ENCODE data around the gene GPLD1.

GPLD1 gene

GRCh38 chr6:24497254-24497970 lies 8.0 kb upstream of the GPLD1 start:
- no peak for ATAC-seq

DNA sequence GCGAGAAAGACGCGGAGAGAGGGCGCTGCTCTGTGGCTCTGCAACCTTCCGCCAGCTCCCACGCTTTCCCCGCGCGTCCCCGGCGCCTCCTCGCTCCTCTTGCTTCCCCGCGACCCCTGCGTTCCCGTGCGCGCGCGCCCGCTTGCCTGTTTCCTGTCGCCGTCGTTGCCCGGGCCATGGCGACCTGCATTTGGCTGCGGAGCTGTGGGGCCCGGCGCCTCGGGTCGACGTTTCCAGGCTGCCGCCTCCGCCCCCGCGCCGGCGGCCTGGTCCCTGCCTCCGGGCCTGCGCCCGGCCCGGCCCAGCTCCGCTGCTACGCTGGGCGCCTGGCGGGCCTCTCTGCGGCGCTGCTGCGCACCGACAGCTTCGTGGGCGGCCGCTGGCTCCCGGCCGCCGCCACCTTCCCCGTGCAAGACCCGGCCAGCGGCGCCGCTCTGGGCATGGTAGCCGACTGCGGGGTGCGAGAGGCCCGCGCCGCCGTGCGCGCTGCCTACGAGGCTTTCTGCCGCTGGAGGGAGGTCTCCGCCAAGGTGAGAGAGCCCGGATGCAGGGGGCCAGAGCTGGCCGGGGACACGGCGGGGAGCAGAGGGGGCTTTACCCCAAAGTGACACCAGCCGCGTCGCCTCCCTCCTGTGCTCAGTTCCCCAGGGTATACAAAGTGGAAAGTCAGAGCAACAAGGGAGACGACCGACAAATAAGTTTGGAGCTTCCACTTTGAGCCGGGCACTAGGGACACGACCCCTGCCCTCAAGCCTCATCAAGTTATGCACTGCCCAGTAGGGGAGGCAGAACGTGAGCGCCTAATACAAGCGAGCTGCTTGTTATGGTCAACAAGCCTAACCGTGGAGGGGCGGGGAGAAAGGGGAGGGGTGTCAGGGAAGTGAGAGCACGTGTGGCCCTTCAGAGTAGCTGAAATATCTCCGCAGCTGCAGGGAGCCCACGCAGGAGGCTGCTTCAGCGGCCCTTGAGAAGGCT lies 5.7 kb upstream of the GPLD1 start, which contains the start of gene ALDH5A1:
ALDH5A1 (plus strand) TSS at position 149 of the 975 bp plus-strand sequence; CDS start at position 177, 28 bp downstream.
- peak; percentile 77 to 84 for ATAC-seq

DNA sequence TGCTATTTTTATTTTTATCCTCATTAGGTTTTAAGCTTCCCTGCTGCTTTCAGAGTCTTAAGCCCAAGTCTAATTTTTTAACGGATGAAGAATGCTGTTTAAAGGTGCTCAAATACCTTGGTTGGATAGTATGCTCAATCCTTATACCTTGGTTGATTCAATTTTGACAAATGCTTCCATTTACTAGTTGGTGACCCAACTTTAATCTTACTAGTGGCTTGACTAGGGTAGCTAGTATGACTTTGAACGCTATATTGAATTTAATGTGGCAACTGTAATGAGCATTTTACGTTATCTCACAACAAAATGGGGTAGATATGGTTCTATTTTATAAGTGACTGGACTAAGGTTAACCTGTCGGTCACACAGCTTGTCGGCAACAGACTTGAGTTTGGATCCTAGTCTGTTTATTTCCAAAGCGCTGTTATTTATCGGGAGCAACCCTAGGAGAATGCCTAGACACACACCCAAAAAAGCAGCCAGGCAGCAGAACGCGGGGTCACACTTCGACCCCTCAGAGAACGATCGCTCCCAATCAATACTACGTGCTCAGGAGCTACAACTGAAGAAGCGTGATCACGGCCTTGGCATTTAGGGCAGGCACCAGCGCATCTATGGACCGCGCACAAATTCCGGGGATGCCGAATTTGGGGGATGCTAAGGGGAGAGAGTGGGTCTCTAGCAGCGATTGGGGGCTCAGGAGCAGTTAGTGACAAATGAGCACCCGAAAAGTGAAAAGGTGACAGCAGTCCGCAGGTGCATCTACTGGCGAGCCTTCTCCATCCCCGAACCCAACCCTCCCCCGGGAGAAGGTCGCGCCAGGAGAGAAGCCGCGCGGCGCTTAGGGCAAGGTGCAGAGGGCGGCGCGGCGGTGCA lies 4.8 kb upstream of the GPLD1 start:
- no peak for ATAC-seq

GRCh38 chr6:24492475-24492874 lies 3.1 kb upstream of the GPLD1 start:
- ATAC-seq, result no peak

- ATAC-seq, result no peak
Measured at GRCh38 chr6:24490948-24491347, 1.6 kb upstream of the GPLD1 start.

GRCh38 chr6:24489881-24490280 lies 503 bp upstream of the GPLD1 start:
- ATAC-seq, result no peak

DNA sequence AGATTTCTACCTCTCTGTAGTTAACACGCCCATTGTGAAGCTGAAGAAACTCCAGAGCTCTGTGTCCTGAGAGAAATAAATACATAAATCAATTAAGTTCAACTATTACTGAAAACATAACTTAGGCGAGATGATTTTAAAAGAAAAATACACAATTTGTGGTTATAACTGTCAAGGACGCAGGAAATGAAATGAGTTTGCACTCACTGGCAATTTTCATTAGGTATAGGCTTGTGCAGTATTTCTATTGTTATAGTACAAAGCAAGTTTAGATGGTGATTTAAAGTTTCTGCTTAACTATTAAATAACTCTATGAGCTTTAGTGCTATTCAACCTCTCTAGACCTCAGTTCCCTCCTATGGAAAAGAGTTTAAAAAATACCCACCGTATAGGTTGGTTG lies 3.3 kb downstream of the GPLD1 start:
- no peak for ATAC-seq

DNA sequence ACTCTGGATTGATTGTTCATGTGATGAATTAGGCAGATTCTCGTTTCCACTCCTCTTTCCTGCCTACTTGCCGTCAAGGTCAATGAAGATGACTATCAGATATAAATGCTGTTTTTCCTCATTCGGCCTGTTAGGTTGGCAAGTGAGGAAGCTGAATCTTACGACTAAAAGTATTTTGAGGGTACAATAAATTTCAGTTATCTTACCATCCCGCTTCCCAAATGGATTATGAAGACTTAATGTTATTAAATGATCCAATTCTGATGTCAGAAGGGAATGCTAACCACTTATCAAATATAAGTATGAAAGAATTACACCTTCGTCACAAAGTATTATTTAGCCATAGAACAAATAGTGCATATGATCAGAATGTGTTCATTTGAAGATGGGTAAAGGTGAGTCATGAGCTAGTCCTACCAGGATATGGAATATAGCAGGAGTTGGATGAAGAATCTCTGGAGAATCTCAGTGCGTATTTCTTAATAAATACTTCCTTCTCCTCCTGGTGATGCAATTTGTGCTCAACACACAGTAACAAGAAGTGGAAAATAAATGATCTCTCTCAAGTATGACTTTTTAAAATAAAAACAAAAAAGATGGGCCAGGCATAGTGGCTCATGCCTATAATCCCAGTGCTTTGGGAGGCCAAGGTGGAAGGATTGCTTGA lies 4.6 kb downstream of the GPLD1 start:
- ATAC-seq, result no peak

DNA sequence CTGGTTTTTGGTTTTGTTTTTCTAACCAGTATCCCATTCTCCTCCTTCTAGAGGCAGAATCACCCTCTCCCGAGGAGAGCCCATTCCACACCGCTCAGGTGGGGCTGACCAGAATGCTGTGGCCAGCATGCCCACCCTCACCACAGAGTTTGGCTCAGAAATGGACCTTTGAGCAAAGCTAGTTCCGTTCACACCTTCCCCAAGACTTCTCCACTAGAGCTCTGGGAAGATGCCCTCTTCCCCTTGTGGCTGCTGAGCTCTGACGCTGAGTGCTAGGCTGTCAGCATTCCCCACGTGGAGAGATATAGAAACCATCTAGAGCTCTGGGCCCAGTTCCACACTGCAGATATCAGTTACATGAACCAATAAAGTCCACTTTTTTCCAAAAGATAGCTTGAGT lies 7.9 kb downstream of the GPLD1 start:
- no peak for ATAC-seq

- ATAC-seq, result no peak
Measured at GRCh38 chr6:24480705-24481104, 8.7 kb downstream of the GPLD1 start.

GRCh38 chr6:24478903-24479302 lies 10.5 kb downstream of the GPLD1 start:
- ATAC-seq, result no peak

GRCh38 chr6:24477070-24477469 lies 12.3 kb downstream of the GPLD1 start:
- no peak for ATAC-seq

DNA sequence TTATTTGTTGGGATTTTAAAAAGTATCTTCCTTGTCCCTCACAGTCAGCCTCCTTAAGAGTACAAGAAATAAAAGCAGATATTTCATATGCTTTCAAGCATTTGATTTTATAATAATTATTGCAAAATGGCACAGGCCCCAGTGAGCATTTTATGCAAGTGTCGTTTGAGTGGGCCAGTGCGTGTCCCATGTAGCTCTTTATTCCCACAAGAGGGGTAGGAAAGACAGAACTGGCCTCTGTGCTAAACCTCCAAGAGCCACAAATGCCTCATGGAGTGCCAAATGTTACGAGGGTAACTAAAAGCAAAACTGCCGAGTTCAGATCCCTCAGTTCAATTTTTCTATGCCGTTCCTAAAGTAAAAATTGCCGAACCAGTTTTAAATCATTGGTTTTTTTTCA lies 12.7 kb downstream of the GPLD1 start:
- ATAC-seq, result no peak

- ATAC-seq, result no peak
Measured at GRCh38 chr6:24472181-24472580, 17.2 kb downstream of the GPLD1 start.

DNA sequence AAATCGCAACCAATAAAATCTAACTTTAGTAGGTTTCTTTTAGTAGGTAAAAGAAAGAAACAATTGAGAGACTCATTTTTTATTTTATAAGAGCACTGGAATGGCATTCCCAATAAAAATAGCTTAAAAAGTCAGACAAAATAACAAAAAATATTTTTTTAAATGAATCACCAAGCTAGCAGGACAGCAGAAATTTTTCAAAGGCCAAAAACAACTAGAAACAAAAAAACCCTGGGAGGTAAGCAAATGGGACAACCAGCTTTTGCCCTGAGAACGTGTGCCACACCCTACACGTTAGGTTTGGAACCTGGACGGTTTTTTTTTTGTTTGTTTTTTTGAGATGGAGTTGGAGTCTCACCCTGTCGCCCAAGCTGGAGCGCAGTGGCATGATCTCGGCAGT lies 19.6 kb downstream of the GPLD1 start:
- ATAC-seq, result no peak

GRCh38 chr6:24464253-24465038 lies 24.9 kb downstream of the GPLD1 start:
- no peak for ATAC-seq

GRCh38 chr6:24460966-24461365 lies 28.4 kb downstream of the GPLD1 start:
- ATAC-seq, result no peak

DNA sequence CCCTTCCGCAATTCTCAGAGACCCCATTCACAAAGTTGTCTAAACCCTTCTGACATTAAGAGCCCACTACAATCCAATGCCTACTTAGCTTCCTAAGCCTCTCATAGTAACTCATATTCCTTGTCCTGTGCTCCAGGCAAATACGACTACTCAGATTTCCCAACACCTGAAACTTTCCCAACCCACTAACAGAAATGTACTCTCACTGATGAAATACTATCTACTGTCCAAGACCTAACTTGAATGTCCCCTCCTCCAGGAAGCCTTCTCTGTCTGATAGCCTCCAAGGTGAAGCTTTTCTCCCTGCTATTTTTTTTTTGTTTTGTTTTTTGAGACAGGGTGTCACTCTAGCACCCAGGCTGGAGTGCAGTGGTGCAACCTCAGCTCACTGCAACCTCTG lies 30.4 kb downstream of the GPLD1 start:
- no peak for ATAC-seq

- no peak for ATAC-seq
Measured at GRCh38 chr6:24458134-24458533, 31.2 kb downstream of the GPLD1 start.

GRCh38 chr6:24455061-24455460 lies 34.3 kb downstream of the GPLD1 start:
- ATAC-seq, result no peak

GRCh38 chr6:24454452-24454851 lies 34.9 kb downstream of the GPLD1 start:
- ATAC-seq, result no peak
